ENCODE results near the gene C3orf22.

Gene C3orf22

DNA sequence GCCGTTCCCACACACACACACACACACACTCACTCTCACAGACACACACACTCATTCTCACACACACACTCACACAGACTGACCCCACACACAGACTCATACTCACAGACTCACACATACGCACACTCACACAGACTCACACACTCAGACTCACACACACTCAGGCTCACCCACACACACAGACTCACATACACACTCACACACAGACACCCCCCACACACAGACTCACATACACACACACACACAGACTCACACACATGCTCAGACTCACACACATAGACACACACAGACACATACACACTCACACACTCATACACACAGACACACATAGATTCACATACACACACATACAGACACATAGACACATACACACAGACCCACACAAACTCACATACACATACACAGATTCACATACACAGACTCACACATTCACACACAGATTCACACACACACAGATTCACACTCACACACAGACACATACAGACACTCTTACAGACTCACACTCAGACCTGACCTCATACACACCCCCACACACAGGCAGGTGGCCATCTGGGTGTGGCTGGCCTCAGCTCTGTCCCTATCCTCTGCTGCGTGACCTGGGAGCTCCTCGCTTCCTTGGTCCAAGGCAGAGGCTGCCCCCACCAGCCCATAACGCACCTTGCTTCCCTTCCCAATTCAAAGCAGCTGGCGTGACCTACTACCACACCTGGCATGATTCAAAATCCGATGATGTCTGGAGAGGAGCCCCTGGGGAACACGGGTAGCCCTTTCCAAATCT lies 1.9 kb downstream of the C3orf22 start:
- DNase-seq (ENCODE audit: low read depth), result no peak

DNA sequence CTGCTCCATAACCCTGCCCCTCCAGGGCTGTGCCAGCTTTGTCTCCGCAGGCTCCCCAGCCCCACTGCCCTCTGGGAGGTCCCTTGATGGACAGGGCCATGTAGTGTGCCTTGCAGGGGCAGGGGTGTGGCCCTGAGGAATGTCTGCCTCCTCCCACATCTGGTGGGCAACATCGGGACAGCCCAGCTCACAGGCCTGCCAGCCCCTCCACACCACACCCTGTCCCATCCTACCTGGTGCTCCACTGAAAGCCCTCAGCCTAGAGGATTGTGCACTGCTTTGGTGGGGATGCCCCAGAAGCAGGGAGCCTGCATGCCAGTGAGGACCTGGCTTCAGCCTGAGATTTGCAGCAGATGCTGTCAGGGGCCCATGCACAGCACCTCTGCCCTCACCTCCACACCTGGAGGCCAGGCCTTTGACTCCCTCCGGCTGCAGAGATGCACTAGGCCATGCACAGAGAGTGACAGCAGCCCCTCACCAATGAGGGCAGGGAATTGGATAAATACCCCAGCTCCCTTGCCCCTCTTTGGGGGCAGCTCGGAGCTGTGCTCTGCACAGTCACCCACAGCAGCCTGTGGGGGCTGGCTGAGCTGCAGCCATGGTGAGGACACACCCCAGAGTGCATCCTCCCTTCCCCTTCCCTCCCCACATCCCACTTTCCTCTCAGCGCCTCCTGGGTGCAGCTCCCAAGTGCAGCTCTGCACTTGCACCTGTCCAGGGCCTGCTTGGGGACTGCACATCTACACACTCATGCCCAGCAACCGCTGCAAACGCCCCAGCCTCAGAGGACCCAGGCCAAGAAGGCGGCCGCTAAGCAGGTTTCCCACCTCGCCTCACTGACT lies 2.7 kb downstream of the C3orf22 start:
- DNase-seq (ENCODE audit: low read depth), result no peak

DNA sequence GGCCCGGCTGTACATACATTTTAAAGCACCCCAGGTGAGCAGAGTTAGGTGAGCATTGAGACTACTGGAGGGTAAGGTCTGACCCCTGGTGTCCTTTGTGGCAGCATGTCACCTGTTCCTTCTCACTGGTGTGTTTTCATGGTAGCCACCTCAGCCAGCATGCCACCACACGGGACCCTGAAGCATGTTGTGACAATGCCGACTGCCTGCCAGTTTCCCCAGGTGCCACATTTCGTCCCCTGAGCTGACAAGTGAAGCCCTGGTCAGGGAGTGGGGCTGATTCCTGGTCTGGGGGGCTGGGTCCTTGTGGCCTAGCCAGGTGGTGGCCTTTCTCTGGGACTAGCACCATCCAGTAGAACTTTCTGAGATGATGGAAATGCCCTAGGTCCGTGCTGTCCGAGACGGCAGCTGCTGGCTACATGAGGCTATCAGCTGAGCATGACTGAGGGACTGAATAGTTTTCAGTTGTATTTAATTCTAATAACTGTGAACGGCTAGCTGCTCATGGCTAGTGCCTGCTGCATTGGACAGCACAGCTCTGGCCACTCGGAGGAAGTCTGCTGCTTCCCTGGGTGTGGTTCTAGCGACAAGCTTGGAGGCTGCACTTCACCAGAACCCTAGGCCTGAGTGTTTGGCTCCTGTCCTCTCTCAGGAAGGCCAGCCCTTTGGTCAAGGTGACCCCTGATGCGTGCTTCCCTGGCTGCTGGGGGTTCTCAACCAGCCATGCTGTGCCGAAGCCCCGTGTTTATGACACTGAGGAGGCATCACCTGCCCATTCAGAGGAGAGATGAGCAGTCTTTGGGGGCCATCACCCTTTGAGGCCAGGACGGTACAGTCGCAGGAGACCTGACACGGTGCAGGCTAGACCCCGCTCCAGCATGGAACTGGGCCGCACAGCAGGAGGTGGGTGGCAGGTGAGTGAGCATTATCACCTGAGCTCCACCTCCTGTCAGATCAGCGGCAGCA lies 3.9 kb downstream of the C3orf22 start:
- no peak for DNase-seq (ENCODE audit: low read depth)

DNA sequence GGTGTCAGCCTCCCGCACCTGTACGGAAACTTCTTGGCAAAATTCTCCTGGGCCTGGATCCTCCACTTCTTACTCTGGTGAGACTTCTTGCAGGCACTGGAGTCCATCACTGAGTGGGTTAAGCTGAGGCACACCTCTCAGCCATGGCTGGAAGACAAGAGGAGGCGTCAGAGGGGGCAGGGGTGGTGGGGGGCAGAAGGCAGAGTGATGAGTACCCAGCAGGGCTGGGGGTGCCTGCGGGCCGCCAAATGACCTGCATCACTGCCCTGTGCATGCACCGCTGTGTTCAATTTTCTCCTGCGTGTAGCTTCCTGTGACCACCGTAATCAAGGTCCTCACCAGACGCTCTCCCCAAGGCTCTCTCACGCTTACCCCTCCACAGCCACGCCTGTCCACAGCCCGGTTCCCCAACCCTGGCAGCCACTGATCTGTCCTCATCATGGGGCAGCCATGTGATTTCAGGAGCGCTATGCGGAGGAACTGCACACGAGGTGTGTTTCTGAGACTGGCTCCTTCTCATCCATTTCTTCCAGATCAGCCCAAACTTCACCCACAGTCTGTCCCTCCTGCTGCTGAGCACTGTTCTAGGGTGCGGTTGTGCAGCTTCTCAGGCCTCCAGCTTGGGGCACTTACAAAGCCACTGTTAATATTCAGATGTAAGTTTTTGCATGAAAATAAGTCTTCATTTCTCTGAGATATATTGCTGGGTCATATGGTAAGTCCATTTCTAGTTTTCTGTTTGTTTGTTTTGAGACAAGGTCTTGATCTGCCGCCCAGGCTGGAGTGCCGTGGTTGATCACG lies 5.2 kb downstream of the C3orf22 start:
- DNase-seq (ENCODE audit: low read depth), result no peak

DNA sequence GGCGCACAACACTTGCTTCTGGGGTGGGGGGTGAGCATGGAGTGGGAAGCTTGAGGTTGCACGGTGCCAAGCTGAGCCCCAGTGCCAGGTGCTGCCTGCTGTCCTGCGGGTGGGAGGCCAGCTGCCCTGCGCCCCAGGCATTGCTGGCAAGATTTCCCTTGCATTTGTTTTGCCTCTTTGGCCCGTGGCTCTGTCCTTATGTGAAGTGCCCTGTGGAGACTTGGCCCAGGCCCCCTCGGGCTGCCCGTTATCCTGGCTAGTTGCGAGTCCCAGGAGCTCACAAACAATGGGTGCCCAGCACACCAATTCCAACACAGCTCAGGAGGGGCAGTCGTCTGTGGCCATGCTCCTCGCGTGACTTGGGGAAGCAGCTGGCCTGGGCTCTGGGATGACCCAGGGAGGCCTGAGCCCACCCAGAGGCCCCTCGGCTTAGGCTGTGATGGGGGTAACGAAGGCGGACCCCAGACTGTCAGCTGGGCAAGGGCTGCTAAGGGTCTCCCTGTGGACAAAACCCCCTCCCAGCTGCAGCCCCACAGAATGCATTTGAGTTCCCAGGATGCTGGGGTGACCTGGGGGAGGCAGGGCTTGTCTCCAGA lies 5.9 kb downstream of the C3orf22 start:
- DNase-seq (ENCODE audit: low read depth), result no peak

DNA sequence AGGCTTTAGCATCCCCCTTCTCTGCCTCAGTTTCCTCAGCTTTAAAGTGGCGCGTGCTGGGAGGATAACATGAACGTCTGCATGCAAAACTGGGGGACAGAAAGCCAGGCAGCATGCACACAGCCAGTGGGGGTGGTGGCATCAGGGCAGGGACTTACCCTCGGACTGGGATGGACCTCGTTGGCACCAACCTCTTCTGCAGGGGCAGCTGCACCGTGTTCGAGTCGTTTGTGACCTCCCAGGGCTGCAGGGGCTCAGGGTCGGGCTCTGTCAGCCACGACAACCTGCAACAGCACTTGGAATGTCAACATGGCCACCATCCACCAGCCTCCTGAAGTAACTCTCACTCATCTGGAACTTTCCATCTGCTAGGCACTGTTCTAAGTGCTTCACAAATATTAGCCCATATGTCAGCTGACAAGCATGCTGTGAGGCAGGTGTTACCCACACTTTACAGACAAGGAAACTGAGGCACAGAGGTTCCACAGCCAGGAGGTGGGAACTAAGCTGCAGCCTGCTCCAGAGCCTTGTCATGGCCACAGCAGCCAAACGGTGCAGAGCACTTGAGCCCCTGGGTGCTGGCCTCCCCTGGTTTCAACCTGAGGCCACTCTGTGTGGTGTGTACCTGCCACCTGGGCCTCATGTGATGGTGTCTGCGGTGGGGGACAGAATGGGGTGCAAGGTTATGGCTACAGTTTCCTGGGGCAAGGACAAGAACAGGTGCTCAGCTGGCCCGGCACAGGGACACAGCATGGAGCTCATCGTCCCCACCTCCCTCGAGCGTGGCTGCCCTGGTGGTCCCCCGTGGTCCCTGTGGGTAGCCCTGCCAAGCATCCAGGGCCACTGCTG lies 6.7 kb downstream of the C3orf22 start:
- DNase-seq (ENCODE audit: low read depth), result no peak

DNA sequence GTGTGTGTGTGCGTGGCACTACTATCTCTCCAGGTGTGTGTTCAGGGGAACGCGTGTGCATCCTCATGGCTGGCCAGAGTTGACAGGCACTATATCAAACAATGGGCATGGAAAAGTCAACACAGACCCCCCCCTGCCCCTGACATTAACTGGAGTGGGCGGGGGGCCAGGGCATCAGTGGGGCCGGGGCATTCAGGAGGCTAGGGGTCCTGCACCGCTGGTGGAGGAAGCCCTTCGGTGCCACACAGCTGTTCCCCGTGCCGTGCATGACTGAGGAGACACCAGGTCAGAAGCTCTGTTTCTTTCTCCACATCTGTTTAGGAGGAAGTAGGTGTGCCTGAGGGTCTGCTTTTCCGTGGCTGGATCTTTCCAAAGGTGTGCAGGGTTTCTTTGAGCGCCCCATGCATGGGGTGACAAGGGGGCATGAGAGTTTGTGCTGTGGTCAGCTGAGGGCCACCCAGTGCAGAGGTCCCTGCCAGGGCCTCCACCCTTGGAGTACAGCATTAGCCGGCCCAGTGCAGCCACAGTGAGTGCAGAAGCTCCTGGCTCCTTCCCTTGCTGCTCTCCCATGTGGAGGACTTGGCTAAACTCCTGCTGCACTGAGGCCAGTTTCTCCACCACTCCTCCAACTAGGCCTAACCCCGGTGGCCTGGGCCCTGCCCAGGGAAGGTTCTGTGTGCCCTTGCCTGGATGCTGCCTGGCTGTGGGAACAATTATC lies 7.5 kb downstream of the C3orf22 start:
- DNase-seq (ENCODE audit: low read depth), result no peak

DNA sequence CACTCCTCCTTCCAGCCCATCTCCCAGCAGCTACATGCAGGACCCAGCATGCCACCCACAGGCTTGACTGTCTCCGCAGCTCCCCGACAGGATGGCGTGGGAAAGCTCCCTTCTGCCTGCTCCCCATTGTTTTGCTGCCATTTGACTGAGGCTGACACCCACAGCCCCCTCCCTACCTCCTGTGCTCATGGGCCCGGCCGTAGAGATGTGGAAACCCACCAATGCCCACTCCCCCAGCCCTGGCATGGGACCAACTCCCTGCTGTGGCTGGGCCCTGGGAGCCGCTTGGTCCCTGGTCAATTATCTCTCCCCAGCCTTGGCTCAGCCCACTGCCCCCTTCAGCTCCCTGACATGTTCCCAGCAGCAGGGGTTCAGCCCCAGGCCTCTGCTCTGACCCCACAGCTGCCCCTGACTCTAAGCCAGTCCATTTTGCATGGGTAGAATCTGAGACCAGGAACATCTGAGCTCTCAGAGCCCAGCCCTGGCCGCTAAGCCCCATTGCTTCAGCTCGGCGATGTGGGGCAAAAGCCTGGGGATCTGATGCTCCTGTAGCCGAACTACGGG lies 8.2 kb downstream of the C3orf22 start:
- DNase-seq (ENCODE audit: low read depth), result no peak

DNA sequence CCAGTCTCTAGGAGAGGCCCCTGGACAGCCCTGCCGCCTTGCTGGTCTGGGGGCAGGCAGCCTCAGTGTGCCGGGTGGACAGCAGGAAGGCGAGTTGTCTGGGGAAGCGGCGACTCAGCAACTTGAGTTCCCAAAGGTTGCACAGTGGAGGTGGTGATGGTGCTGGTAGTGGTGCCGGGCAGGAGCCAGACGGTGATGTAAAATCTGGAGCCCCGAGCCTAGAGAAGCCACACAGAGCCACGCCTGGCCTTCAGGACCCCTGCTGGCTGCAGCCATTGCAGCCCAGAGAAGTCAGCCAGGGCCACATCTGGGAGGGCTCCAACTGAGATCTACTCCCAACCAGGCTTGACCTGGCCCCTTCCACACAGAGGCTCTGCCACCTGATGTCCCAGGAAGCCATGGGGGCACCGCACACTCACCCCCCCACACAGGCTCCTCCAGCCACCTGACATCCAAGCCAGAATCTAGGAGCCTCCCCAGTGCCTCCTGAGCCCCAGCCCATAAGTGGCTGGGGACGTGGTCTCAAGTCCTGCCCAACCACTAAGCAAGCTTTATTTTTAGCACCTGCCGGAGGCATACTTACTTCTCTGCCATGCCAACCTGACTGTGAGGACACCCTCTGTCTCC lies 8.8 kb downstream of the C3orf22 start:
- DNase-seq (ENCODE audit: low read depth), result no peak

DNA sequence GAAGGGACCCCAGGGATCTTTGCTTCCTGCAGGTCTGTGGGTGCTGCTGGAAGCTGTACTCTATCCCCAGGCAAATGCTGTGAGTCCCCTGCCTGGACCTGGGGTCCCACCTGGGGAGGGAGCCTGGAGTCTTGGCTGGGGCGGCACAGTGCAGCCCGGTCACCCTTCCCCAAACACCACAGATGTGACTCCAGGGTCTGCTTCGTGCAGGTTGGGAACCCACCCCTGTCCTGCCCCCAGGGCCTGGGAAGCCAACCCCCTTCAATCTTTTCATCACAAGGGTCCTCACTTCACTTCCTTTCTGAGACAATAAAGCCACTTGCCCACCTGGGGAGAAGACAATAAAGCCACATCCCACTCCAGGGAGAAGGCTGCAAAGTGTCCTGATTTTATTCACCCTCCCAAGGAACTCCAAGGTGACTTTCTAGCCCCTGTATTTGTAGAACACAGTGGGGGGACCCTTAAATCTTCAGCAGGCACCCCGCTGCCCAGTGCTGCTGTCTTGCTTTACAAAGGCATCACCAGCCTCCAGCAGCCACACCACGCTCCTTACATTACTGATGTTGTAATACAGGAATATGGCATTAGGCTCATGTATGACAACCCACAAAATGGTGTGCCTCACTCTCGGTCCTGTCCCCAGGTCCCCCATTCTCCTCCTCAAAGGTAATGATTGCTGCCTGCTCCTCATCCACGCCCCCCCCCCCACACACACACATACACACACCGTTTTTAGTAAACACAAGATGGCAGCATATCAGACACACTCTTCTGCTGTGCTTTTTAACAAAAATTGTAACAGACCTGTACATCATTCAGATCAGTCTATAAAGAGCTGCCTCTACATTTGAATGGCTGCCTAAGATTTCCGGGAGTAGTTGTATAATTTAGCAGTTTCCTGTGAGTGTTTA lies 9.9 kb downstream of the C3orf22 start:
- no peak for DNase-seq (ENCODE audit: low read depth)

DNA sequence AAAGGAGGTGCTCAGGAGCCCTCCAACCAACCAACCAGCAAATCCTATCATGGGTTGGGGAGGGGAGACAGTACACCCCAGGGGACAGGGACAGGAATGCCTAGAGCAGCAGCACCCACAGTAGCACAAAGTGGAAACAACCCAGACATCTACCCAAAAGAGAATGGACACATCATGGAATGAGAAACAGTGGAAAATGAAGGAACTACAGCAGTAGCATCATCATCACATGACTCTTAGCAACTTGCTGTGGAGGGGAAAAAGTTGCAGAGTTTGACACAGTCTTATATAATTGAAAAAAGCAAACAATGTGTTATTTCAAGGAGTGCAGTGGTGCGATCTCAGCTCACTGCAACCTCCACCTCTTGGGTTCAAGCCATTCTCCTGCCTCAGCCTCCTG lies 11.0 kb downstream of the C3orf22 start:
- no peak for DNase-seq (ENCODE audit: low read depth)

DNA sequence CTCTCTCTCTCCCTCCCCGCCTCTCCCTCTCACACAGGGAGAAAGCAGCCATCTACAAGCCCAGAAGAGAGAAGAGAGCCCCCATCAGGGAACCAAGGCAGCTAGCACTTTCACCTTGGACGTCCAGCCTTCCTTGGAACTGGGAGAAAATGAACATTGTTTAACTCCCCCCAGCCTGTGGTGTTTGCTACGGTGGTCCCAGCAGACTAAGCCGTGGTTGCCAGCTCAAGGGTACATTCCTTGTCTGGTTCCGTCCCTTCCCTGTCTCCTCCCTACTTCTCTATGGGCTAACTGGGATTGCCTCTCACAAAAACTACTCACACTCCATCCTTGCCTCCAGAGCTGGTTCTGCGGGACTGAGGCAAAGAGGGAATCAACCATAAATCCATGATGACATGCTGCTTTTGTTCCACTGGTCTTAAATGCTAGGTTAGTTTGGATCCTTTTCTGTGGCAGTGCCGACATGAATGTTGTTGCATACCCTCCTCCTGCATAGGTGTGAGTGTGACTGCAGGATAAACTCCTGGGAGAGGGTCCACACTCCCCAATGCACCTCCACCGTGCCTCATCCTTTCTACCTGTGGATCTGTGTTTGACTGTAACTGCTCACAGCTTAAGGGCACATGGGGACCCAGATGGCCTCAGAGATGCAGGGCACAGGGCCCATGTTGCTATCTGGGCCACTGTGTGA lies 12.0 kb downstream of the C3orf22 start:
- DNase-seq (ENCODE audit: low read depth), result no peak

DNA sequence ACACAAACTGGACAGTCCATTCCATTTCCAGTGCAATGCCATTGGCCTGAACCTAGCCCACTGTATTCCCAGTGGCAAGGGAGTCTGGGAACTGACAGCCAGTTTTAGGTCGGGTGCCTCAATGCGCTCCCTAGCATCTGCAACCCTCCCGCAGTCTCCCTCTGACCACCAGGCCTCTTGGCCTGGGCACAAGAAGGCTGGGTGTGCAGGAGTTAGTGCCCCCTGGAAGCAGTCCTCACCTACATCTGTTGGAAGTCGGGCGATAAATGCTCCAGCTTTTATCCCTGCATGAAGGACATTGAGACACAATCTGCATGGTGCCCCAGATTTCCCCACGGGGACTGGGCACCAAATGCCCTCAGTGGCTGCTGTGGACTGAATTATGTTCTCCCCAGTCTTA lies 12.7 kb downstream of the C3orf22 start:
- DNase-seq (ENCODE audit: low read depth), result no peak

DNA sequence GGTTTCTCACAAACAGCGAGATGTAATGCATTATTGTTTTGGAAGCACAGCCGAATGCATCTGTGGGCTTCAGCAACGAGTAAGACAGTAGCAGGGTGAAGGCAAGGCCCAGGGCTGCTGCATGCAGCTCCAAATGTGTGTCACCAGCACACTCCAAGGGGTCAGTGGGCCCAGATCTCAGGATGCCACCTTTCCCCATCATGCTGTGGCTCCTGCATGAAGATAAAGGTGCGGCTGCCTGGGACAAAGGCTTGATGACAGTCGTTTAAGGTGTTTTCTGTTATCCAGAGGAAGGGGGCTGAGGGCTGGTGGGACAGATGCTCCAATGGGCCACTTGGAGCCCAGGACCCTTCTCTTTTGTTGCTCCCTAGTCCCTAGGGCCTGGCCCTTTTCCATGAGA lies 13.2 kb downstream of the C3orf22 start:
- DNase-seq (ENCODE audit: low read depth), result no peak

DNA sequence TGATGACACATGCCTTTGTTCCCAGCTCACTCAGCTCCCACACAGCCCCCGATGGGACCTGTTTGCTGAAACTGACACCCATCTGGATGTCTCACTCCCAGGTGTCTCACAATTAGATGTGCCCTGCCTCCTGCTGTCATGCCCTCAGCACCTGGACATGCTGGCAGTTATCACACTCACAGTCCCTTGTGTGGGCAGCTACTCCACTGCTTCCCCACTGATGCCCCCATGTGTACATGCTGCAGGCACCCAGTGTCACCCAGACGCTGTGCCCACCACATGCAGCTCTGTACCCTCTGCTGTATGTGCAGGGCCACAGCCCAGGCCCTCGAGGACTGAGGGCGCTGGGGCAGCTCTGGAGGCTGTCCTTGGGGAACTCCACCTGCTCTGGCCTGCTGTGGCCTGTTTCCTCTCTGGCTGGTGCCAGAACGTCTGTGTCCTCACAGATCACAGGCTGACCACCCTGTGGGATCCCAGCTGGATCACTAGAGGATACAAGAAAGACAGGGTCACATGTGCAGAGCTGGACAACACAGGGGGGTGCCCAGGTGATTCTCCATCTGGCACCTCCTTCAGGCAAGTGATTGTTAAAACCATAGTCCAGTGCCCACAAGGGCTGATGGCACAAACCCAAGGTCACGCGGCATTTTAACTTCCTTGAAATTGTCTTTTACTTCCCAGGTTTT lies 14.0 kb downstream of the C3orf22 start:
- DNase-seq (ENCODE audit: low read depth), result no peak

DNA sequence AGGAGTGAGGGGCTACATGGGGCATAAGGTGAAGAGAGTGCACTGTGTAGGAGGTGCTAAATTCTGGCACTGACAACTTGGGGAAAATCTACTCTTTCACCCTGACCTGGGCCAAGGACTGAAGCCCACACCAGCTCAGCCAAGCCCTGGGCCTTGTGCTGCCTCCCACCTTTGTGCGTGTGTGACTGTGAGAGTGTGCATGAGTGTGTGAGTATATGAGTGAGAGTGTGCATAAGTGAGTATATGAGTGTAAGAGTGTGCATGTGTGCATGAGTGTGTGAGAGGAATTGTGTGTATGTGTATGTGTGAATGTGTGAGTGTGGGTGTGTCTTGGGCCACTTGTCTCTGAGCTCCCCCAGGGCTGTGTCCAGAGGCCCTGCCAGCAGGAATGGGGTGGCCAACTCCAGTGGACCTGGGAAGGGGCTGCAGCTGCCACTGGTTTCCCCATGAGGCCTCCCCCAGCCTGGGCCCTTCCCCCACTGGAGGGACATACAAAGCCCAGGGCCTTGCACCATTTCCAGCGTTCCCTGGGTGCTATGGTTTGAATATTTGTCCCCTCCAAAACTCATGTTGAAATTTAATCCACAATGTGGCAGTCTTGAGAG lies 15.2 kb downstream of the C3orf22 start:
- DNase-seq (ENCODE audit: low read depth), result no peak

Measured in activated gamma-delta T cell treated with anti-CD3 and anti-CD28 coated beads, Interleukin-2, amount 50 U/mL, for 16 hours (primary cell).